ENCODE measurements around the gene HDAC3. TPM values are rescaled to one million over a fixed set of nuclear protein-coding genes. Genes with fewer than 3 reads are reported as not detected.

Gene HDAC3
- polyA plus RNA-seq (2011; rRNA removed) = 78.3 and 82.2 TPM in 2 replicates
- 60.4 and 77.7 TPM in 2 replicates for polyA minus RNA-seq (2011; rRNA and poly(A)+ RNA removed)

- peak within 1 kb of the TSS; percentile 77 for H3K4me3 ChIP-seq (ENCODE audit: low read depth, low read length)
- no peak within 1 kb of the TSS for H3K27ac ChIP-seq (ENCODE audit: low read depth, low read length)
- no peaks in the 10 kb centered on the region for H3K27me3 ChIP-seq (ENCODE audit: control insufficient read depth, insufficient read depth, low read length)
- no peak for TF ChIP-seq CTCF (IDR thresholded peaks at IDR 0.05; ENCODE audit: low read depth, low read length)
- no peaks in the 10 kb centered on the region; the same call in 1 of the 2 replicates for H3K9me3 ChIP-seq (ENCODE audit: control insufficient read depth, insufficient read depth, low read length)
- ChIA-PET POLR2A (interaction anchor here (0.5 to 3.1 kb wide), 12 partner anchors 15 to 332 kb away, joined by 3 to 28 read pairs (median 4); partner anchors contain the start of genes DIAPH1, FCHSD1 and RNF14), CTCF (interaction anchor here (0.5 to 11.5 kb wide), 10 partner anchors 17 to 1806 kb away, joined by 3 to 175 read pairs (median 4); partner anchors contain the start of gene DIAPH1)
- peak; percentile 57 for DNase-seq (ENCODE audit: low read depth, low spot score)
These were observed at the start of gene HDAC3, which contains the start of gene RELL2 for GRCh38 chr5:141636413-141637122. TSS of gene HDAC3 (minus strand) at chr5:141636849. CDS start at chr5:141636790, 59 bp downstream. TSS of gene RELL2 (plus strand) at chr5:141636997. CDS start at chr5:141638226, 1,229 bp downstream.

GRCh38 chr5:141685591-141685990, 48.9 kb upstream of the HDAC3 start:
- Histone ChIP-seq H3K4me3 (ENCODE audit: low read depth, low read length) (no peak overlapping the region), H3K9me3 (ENCODE audit: control insufficient read depth, insufficient read depth, low read length) (no peaks in the 10 kb centered on the region), H3K27me3 (ENCODE audit: control insufficient read depth, insufficient read depth, low read length) (peaks cover 21% of the 10 kb centered on the region), H3K27ac (ENCODE audit: low read depth, low read length) (no peak overlapping the region)
- CTCF ChIA-PET = interaction anchor here (1.2 kb wide), 1 partner anchor 275 kb away, joined by 3 read pairs; no protein-coding TSS in a partner anchor
- POLR2A ChIA-PET = no interaction called here
- no peak for DNase-seq (ENCODE audit: low read depth, low spot score)
- TF ChIP-seq CTCF (IDR thresholded peaks at IDR 0.05; ENCODE audit: low read depth, low read length) = no peak

- no peak for DNase-seq (ENCODE audit: low read depth, low spot score)
- H3K27ac ChIP-seq (ENCODE audit: low read depth, low read length) = no peak overlapping the region
- no peak for TF ChIP-seq CTCF (IDR thresholded peaks at IDR 0.05; ENCODE audit: low read depth, low read length)
- no peak overlapping the region for H3K4me3 ChIP-seq (ENCODE audit: low read depth, low read length)
- CTCF ChIA-PET = interaction anchor here (0.7 to 3.9 kb wide), 7 partner anchors 9 to 284 kb away, joined by 3 to 31 read pairs (median 3); no protein-coding TSS in a partner anchor
- peaks cover 3% of the 10 kb centered on the region for H3K27me3 ChIP-seq (ENCODE audit: control insufficient read depth, insufficient read depth, low read length)
- no peaks in the 10 kb centered on the region for H3K9me3 ChIP-seq (ENCODE audit: control insufficient read depth, insufficient read depth, low read length)
- POLR2A ChIA-PET = interaction anchor here (0.6 kb wide), 1 partner anchor 363 kb away, joined by 4 read pairs; no protein-coding TSS in a partner anchor
These were observed 47.0 kb upstream of the HDAC3 start for GRCh38 chr5:141683596-141684141.

GRCh38 chr5:141681695-141682641, 45.3 kb upstream of the HDAC3 start, which contains the start of gene ARAP3:
TSS of gene ARAP3 (minus strand) at chr5:141682230. CDS start at chr5:141680486, 1,744 bp downstream.
- Histone ChIP-seq H3K9me3 (ENCODE audit: control insufficient read depth, insufficient read depth, low read length) (no peaks in the 10 kb centered on the region), H3K27ac (ENCODE audit: low read depth, low read length) (peak within 1 kb of the TSS; percentile 77), H3K27me3 (ENCODE audit: control insufficient read depth, insufficient read depth, low read length) (no peaks in the 10 kb centered on the region), H3K4me3 (ENCODE audit: low read depth, low read length) (peak within 1 kb of the TSS; percentile 54)
- POLR2A ChIA-PET = interaction anchor here (1.0 kb wide), 1 partner anchor 242 kb away, joined by 4 read pairs; the partner anchor contains the start of gene DELE1
- DNase-seq (ENCODE audit: low read depth, low spot score) = peak; percentile 43
- CTCF ChIA-PET = interaction anchor here (0.6 to 3.9 kb wide), 6 partner anchors 10 to 286 kb away, joined by 3 to 31 read pairs (median 8); no protein-coding TSS in a partner anchor
- no peak for TF ChIP-seq CTCF (IDR thresholded peaks at IDR 0.05; ENCODE audit: low read depth, low read length)
